DOHH2 (cell line): ENCODE measurements around the gene FRAS1.
"Not testable (repeated sequence)": the region's sequence is repeated elsewhere in the genome, so short reads cannot be mapped to it uniquely, and the experiment has no call there.

Experiments used
- H3F3A ChIP-seq: fragments of 200-600 bp; sonication (generic), shearing (Covaris generic); 2 replicates; pipeline ENCODE4 v1.6.0; 2016; ENCODE audit warnings: antibody characterized with exemption, mild to moderate bottlenecking; ENCODE audit not compliant: control insufficient read depth, insufficient read depth
- H3K27ac ChIP-seq: fragments of 200-600 bp; sonication (generic); 2 replicates; pipeline ENCODE4 v1.5.1; 2014; ENCODE audit warnings: low read depth, mild to moderate bottlenecking, low read length, moderate library complexity
- H3K27me3 ChIP-seq: fragments of 200-600 bp; sonication (generic); 2 replicates; pipeline ENCODE4 v1.6.1; 2014; ENCODE audit warnings: mild to moderate bottlenecking, low read length, mixed read lengths; ENCODE audit not compliant: control insufficient read depth
- H3K36me3 ChIP-seq: fragments of 200-600 bp; sonication (generic); 2 replicates; pipeline ENCODE4 v1.6.1; 2014; ENCODE audit warnings: mild to moderate bottlenecking, low read length, moderate library complexity, mixed read lengths; ENCODE audit not compliant: control insufficient read depth
- H3K4me1 ChIP-seq: fragments of 200-600 bp; sonication (generic); 2 replicates; pipeline ENCODE4 v1.6.1; 2014; ENCODE audit warnings: mild to moderate bottlenecking, low read length, mixed read lengths; ENCODE audit not compliant: control insufficient read depth
- H3K4me2 ChIP-seq: fragments of 200-600 bp; sonication (generic); 2 replicates; pipeline ENCODE4 v1.6.0; 2014; ENCODE audit warnings: mild to moderate bottlenecking, low read length, moderate library complexity
- H3K4me3 ChIP-seq: fragments of 200-600 bp; sonication (generic); 2 replicates; pipeline ENCODE4 v1.5.1; 2014; ENCODE audit warnings: mild to moderate bottlenecking, low read length, mixed read lengths
- H3K79me2 ChIP-seq: fragments of 200-600 bp; sonication (generic); 2 replicates; pipeline ENCODE4 v1.6.1; 2014; ENCODE audit warnings: mild to moderate bottlenecking, low read length, mixed read lengths; ENCODE audit not compliant: control insufficient read depth
- H3K9me2 ChIP-seq: fragments of 200-600 bp; sonication (generic); replicated peaks from 2 replicates; pipeline ENCODE4 v1.6.1; 2014; ENCODE audit warnings: mild to moderate bottlenecking, low read length, mixed read lengths; ENCODE audit not compliant: control insufficient read depth
- H3K9me3 ChIP-seq: fragments of 200-600 bp; sonication (generic); 2 replicates; pipeline ENCODE4 v1.6.1; 2014; ENCODE audit warnings: antibody characterized with exemption, low read length, mixed read lengths; ENCODE audit not compliant: control insufficient read depth, insufficient read depth
- H4K20me1 ChIP-seq: fragments of 200-600 bp; sonication (generic); 2 replicates; pipeline ENCODE4 v1.6.0; 2014; ENCODE audit warnings: low read depth, mild to moderate bottlenecking, antibody characterized with exemption, low read length, moderate library complexity; ENCODE audit not compliant: control insufficient read depth, insufficient read depth
- EZH2phosphoT487 ChIP-seq: fragments of 200-600 bp; sonication (generic); IDR thresholded peaks from 2 replicates; pipeline ENCODE4 v1.6.1; 2017; ENCODE audit warnings: borderline replicate concordance, mild to moderate bottlenecking, antibody characterized with exemption, low read length, moderate library complexity, mixed read lengths
- TF ChIP-seq, protein P1 (sequence below): fragments of 200-600 bp; sonication (generic); IDR thresholded peaks from one replicate; pipeline ENCODE4 v1.5.1; 2014; ENCODE audit warnings: antibody characterized with exemption, mild to moderate bottlenecking, low read depth, low read length; ENCODE audit not compliant: poor library complexity, severe bottlenecking

FRAS1 gene

DNA sequence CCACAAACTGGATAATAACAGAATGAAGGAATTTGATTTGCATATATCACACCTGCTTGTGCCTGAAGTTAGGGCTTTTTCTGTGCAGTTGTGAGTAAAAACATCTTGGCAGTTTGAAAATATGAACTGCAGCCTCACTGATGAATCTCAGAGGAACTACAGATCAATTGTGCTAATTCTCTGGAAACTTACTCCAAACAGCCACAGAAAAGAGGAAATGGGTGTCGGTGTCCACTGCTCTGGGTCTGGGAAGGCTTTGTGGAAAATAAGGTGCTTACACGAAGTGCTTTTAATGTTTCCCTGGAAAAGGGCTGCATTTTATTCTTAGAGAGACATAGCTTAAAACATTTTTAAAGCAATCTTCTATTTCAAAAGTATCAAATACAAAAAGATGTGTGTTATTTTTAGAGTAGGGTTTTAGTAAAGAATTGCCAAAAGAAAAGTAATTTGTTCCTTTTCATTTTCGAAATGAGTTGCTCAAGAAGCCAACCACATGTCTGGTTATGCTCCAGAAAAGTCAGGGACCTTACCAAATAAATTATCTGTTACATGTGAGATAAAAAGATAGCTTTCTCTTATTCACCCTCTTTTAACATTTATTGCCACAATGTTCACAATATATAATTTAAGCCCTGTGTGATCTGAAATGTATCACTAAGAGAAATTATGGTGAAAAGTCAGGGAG lies 240.1 kb downstream of the FRAS1 start:
- H3K9me3 ChIP-seq = no peaks in the 10 kb centered on the region
- no peak overlapping the region for H3K27ac ChIP-seq
- H3K27me3 ChIP-seq = no peaks in the 10 kb centered on the region
- TF ChIP-seq EZH2phosphoT487 = no peak
- TF ChIP-seq, protein P1, sequence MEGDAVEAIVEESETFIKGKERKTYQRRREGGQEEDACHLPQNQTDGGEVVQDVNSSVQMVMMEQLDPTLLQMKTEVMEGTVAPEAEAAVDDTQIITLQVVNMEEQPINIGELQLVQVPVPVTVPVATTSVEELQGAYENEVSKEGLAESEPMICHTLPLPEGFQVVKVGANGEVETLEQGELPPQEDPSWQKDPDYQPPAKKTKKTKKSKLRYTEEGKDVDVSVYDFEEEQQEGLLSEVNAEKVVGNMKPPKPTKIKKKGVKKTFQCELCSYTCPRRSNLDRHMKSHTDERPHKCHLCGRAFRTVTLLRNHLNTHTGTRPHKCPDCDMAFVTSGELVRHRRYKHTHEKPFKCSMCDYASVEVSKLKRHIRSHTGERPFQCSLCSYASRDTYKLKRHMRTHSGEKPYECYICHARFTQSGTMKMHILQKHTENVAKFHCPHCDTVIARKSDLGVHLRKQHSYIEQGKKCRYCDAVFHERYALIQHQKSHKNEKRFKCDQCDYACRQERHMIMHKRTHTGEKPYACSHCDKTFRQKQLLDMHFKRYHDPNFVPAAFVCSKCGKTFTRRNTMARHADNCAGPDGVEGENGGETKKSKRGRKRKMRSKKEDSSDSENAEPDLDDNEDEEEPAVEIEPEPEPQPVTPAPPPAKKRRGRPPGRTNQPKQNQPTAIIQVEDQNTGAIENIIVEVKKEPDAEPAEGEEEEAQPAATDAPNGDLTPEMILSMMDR = no peak
- H3K36me3 ChIP-seq = no peaks in the 10 kb centered on the region
- H3K79me2 ChIP-seq = no peaks in the 10 kb centered on the region
- H3F3A ChIP-seq = no peaks in the 10 kb centered on the region
- H3K4me2 ChIP-seq = no peak overlapping the region
- no peaks in the 10 kb centered on the region for H3K4me1 ChIP-seq
- no peak overlapping the region for H3K4me3 ChIP-seq
- no peaks in the 10 kb centered on the region for H3K9me2 ChIP-seq
- no peaks in the 10 kb centered on the region for H4K20me1 ChIP-seq

DNA sequence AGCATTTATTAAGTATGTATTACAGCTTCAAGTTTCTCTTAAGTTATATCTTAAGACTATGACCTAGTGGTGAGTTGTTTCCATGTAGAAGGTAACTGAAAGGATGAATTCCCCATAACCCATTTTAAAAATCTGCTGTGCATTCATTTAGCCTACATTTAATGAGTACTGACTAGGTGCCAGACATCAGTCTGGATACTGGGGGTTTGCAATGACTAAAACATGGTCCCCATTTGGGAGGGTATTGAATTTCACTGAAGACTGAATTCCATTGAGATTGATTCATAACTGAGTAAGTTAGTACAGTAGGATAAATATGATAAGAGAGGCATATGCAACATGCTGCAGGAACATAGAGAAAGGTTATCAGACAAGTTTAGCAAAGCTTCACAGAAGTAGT lies 241.5 kb downstream of the FRAS1 start:
- TF ChIP-seq, protein P1 = no peak
- TF ChIP-seq EZH2phosphoT487 = no peak
- H3K4me3 ChIP-seq = no peak overlapping the region
- H3F3A ChIP-seq = no peaks in the 10 kb centered on the region
- H3K9me3 ChIP-seq = no peaks in the 10 kb centered on the region
- H3K79me2 ChIP-seq = no peaks in the 10 kb centered on the region
- no peaks in the 10 kb centered on the region for H3K4me1 ChIP-seq
- no peaks in the 10 kb centered on the region for H3K27me3 ChIP-seq
- H3K36me3 ChIP-seq = no peaks in the 10 kb centered on the region
- no peak overlapping the region for H3K4me2 ChIP-seq
- no peaks in the 10 kb centered on the region for H4K20me1 ChIP-seq
- no peak overlapping the region for H3K27ac ChIP-seq
- no peaks in the 10 kb centered on the region for H3K9me2 ChIP-seq

DNA sequence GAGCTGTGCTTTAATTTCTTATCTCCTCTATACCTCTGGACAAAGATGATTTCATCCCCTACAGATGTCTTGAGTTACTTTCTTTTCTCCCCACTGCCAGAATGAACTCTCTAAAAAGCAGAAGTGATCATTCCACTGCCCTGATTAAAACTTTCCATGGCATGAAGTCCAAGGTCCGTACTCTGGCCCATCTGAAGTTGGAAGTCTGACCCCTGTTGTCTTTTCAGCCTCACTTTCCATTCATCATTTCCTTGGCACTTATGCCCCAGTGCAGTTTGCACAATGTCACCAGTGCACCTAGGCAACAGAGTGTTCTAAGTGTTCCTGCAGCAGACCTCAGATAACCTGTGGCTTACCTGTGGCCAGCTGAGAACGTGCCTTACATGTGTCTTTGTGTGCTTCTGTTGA lies 242.4 kb downstream of the FRAS1 start:
- H3F3A ChIP-seq = no peaks in the 10 kb centered on the region
- no peaks in the 10 kb centered on the region for H3K79me2 ChIP-seq
- H4K20me1 ChIP-seq = no peaks in the 10 kb centered on the region
- no peaks in the 10 kb centered on the region for H3K36me3 ChIP-seq
- no peaks in the 10 kb centered on the region for H3K9me3 ChIP-seq
- TF ChIP-seq, protein P1 = no peak
- no peak for TF ChIP-seq EZH2phosphoT487
- H3K4me3 ChIP-seq = no peak overlapping the region
- H3K27ac ChIP-seq = no peak overlapping the region
- H3K4me1 ChIP-seq = no peaks in the 10 kb centered on the region
- no peaks in the 10 kb centered on the region for H3K9me2 ChIP-seq
- H3K4me2 ChIP-seq = no peak overlapping the region
- no peaks in the 10 kb centered on the region for H3K27me3 ChIP-seq

DNA sequence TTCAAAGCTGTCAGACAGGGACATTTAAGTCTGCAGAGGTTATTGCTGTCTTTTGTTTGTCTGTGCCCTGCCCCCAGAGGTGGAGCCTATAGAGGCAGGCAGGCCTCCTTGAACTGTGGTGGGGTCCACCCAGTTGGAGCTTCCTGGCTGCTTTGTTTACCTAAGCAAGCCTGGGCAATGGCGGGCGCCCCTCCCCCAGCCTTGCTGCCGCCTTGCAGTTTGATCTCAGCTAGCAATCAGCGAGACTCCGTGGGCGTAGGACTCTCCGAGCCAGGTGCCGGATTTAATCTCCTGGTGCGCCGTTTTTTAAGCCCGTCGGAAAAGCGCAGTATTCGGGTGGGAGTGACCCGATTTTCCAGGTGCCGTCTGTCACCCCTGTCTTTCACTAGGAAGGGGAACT lies 250.1 kb downstream of the FRAS1 start:
- H3K79me2 ChIP-seq, H3K27ac ChIP-seq, H3K9me2 ChIP-seq, H4K20me1 ChIP-seq, H3K4me2 ChIP-seq, H3F3A ChIP-seq, H3K4me3 ChIP-seq, H3K9me3 ChIP-seq, H3K27me3 ChIP-seq, H3K4me1 ChIP-seq, H3K36me3 ChIP-seq: not testable (repeated sequence)
